Nephron (organoid): ENCODE data around the gene SFXN5.
A peak's percentile ranks its signal among the peaks of the same experiment; 100 is the strongest.

Experiments
- H3K27ac Mint-ChIP-seq, 3 experiments: 2 replicates each; pipeline ENCODE4 v1.8.0; 2020; ENCODE audit warnings: mixed read lengths in 3 of 3, mild to moderate bottlenecking in 2 of 3, moderate library complexity in 1 of 3
- H3K27me3 Mint-ChIP-seq: 2 replicates; pipeline ENCODE4 v1.8.0; 2021; ENCODE audit warnings: low read depth, mild to moderate bottlenecking, moderate library complexity, mixed read lengths
- H3K36me3 Mint-ChIP-seq: 2 replicates; pipeline ENCODE4 v1.8.0; 2020; ENCODE audit warnings: low read depth, mixed read lengths
- H3K4me1 Mint-ChIP-seq: 2 replicates; pipeline ENCODE4 v1.8.0; 2020; ENCODE audit warnings: mixed read lengths
- H3K4me3 Mint-ChIP-seq, 3 experiments: 2 replicates each; pipeline ENCODE4 v1.8.0; 2020; ENCODE audit warnings: mild to moderate bottlenecking in 3 of 3, mixed read lengths in 3 of 3, moderate library complexity in 2 of 3
- H3K9me3 Mint-ChIP-seq: 2 replicates; pipeline ENCODE4 v1.8.0; 2020; ENCODE audit warnings: mixed read lengths
- TF ChIP-seq, protein P1 (sequence below), 3 experiments: fragments of 200-600 bp; sonication (generic); IDR thresholded peaks; one replicate each; pipeline ENCODE4 v1.5.0; 2021; ENCODE audit warnings: antibody characterized with exemption in 3 of 3; ENCODE audit not compliant: unreplicated experiment in 3 of 3

The SFXN5 gene

DNA sequence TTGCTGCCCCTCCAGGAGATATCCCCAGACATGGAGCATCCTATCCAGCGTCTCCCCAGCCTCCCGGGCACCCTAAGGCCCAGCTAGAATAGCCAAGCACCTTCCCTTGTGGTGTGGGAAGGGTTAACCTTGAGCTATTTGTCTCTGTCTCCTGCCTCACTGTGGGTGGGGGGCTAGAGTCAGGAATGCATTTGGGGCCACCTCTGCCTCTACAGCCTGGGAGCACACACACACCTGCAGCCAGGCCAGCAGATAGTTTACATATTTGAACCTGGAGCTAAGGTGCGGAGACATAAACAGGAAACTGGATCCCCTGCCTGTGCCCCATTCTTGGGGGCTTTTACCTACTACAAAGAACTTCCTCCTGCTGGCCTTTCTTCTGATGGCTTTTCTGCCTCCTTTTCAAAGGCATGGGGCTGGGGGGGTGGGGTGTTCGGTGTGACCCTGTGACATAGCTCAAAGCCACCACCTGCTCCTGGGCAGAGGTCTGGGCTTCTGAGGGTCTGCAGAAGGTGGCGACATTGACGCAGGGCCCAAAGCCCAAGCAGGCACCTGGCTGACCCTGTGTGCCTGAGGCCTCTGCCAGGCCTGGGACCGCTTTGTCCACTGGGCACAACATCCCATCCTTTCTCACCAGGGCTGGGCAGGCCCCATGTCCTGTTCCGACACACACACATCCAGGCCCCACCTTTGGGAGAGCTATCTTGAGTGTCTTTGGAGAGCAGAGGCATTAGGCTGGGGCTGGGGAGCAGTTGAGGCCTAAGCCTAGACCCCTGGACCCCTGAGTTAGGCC, 120.0 kb downstream of the SFXN5 start:
- H3K4me1 Mint-ChIP-seq = peaks cover 5% of the 10 kb centered on the region
- H3K27me3 Mint-ChIP-seq = peaks cover 3% of the 10 kb centered on the region
- TF ChIP-seq, protein P1, sequence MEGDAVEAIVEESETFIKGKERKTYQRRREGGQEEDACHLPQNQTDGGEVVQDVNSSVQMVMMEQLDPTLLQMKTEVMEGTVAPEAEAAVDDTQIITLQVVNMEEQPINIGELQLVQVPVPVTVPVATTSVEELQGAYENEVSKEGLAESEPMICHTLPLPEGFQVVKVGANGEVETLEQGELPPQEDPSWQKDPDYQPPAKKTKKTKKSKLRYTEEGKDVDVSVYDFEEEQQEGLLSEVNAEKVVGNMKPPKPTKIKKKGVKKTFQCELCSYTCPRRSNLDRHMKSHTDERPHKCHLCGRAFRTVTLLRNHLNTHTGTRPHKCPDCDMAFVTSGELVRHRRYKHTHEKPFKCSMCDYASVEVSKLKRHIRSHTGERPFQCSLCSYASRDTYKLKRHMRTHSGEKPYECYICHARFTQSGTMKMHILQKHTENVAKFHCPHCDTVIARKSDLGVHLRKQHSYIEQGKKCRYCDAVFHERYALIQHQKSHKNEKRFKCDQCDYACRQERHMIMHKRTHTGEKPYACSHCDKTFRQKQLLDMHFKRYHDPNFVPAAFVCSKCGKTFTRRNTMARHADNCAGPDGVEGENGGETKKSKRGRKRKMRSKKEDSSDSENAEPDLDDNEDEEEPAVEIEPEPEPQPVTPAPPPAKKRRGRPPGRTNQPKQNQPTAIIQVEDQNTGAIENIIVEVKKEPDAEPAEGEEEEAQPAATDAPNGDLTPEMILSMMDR (IDR thresholded peaks at IDR 0.05; ENCODE audit: unreplicated experiment in 3 of 3) = no peak
- no peaks in the 10 kb centered on the region for H3K9me3 Mint-ChIP-seq
- no peak overlapping the region for H3K4me3 Mint-ChIP-seq
- peak overlapping the region in 1 of 3 experiments; percentile 41 for H3K27ac Mint-ChIP-seq
- no peaks in the 10 kb centered on the region for H3K36me3 Mint-ChIP-seq

DNA sequence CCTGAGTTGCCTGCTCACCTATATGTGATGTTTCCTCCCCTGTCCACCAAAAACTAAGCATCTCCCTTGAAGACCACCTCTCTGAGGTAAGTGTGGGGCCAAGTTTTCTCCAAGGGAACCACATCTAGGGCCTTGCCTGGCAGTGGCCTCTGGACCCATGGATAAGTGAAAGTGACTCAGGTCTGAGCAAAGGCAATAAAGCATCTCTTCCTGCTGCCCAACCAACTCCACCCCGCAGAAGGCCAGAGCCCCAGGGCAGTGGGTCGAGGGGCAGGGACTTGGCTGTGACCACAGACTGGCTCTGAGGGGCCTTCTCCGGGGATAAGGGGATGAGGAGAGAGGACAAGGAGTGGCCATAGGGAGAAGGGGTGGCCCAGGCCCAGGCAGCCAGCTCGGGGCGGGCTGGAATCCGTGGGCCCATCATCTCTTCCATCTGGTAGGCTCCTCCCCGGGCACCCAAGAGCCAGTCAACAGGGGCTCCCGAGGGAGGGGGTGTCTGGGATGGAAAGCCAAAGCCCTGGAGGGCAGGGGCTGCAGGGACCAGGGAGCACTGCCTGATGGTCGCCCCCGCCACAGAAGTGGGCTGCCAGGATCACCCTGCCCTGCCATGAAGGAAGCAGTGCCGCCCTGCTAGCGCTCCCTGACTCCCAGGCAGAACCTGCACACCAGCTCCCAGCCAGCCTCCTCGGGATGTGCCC, 120.8 kb downstream of the SFXN5 start:
- TF ChIP-seq, protein P1 (IDR thresholded peaks at IDR 0.05; ENCODE audit: unreplicated experiment in 3 of 3) = no peak
- Mint-ChIP-seq H3K9me3 (no peaks in the 10 kb centered on the region), H3K4me1 (peaks cover 5% of the 10 kb centered on the region), H3K27me3 (peaks cover 3% of the 10 kb centered on the region), H3K4me3 (no peak overlapping the region), H3K27ac (no peak overlapping the region), H3K36me3 (no peaks in the 10 kb centered on the region)

DNA sequence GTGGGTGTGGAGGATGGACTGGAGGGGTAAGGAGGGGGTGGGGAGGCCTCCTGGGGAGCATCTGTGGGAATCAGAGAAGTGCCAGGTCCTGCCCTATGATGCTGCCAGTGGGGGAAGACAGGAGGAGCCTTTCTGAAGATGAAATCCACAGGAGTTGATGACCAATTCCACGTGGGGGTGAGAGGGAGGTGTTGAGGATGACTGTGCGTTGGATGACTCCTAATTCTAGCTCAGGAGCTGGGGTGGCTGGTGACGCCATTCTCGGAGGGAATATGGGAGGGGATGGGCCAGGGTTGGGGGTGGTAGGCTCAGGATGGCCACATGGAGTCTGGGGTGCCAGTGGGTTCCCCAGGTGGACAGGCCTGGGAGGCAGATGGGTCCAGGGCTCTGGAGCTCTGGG, 121.9 kb downstream of the SFXN5 start:
- no peaks in the 10 kb centered on the region for H3K9me3 Mint-ChIP-seq
- TF ChIP-seq, protein P1 (IDR thresholded peaks at IDR 0.05; ENCODE audit: unreplicated experiment in 3 of 3) = no peak
- no peak overlapping the region for H3K27ac Mint-ChIP-seq
- H3K27me3 Mint-ChIP-seq = peaks cover 3% of the 10 kb centered on the region
- peaks cover 4% of the 10 kb centered on the region for H3K36me3 Mint-ChIP-seq
- no peak overlapping the region for H3K4me3 Mint-ChIP-seq
- no peaks in the 10 kb centered on the region for H3K4me1 Mint-ChIP-seq

DNA sequence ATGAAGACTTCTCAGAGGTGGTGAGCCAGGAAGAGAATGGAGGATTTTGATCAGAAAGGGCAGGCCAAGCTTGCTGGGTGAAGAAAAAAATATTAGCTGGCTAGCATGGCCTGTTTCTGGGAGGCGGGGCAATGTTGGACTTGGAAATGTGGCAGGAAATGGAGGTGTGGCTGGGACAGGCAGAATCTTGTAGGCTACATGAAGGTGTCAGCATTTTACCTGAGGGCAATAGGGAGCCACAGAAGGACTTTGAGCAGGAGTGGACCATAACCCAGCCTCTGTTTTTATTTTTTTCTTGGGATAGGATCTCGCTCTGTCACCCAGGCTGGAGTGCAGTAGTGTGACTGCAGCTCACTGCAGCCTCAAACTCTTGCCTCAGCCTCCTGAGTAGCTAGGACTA, 122.5 kb downstream of the SFXN5 start:
- no peaks in the 10 kb centered on the region for H3K9me3 Mint-ChIP-seq
- peaks cover 4% of the 10 kb centered on the region for H3K36me3 Mint-ChIP-seq
- H3K27ac Mint-ChIP-seq = no peak overlapping the region
- no peak overlapping the region for H3K4me3 Mint-ChIP-seq
- H3K27me3 Mint-ChIP-seq = peaks cover 3% of the 10 kb centered on the region
- TF ChIP-seq, protein P1 (IDR thresholded peaks at IDR 0.05; ENCODE audit: unreplicated experiment in 3 of 3) = no peak
- H3K4me1 Mint-ChIP-seq = no peaks in the 10 kb centered on the region

DNA sequence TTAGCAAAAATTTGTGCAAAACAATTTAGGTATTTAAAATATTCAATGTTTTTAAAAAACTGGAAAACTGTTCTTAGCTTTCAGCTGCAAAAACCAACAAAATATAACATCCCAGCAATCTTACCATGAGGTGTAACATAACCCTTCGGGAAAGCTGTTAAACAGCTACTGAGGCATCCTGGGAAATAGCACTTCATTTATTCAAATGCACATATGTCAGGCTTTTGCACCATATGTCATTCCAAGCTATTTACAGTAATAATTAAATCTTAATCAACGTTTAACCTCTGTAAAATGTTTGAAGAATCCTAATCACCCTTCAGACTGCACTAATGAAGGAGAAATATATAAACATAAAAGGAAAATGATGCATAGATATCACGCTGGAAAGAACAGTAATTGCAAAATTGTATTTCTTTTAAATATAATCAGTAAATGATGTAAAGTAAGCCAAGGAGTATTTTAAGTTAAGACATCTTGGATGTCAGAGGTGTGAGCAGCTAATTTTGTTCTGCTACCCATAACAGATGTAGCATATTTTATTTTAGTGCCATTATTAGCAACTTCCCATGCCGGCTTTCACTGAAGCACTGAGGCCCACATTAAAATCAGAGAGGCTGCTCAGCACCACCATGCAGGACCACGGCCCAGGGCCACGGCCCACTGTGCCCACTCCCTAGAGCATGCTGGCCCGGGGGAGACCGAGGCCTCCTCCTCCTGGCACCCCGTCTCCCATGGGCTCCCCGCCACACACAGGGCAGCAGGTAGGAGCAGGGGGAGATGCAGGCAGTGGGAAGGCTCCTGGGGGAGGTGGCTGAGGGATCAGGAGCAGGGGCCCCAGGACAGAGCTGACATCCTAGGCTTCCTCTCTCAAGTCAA, 123.3 kb downstream of the SFXN5 start:
- Mint-ChIP-seq H3K4me3 (no peak overlapping the region), H3K27ac (no peak overlapping the region), H3K27me3 (peaks cover 3% of the 10 kb centered on the region), H3K36me3 (peaks cover 4% of the 10 kb centered on the region), H3K4me1 (no peaks in the 10 kb centered on the region), H3K9me3 (no peaks in the 10 kb centered on the region)
- TF ChIP-seq, protein P1 (IDR thresholded peaks at IDR 0.05; ENCODE audit: unreplicated experiment in 3 of 3) = no peak
